Esophagus mucosa (tissue), 1 donor: ENCODE measurements around the gene AOAH. TPM values are rescaled to one million over a fixed set of nuclear protein-coding genes. Genes with fewer than 3 reads are reported as not detected.
"Not testable (repeated sequence)": the region's sequence is repeated elsewhere in the genome, so short reads cannot be mapped to it uniquely, and the experiment has no call there.

Experiments used
- ATAC-seq: fragments of 200-7000 bp; cut with Tn5 transposase; one replicate; pipeline ENCODE4 v1.9.1; 2020
- total RNA-seq: library from RNA; stranded (reverse); gene quantifications from one replicate; pipeline ENCODE4 v1.2.4, GENCODE V29; 2023
- donor health status: DM: yes; HTN: yes; CAD: no.

Gene AOAH
- total RNA-seq, 1 donor from 2014 or later, result 1.7 TPM

DNA sequence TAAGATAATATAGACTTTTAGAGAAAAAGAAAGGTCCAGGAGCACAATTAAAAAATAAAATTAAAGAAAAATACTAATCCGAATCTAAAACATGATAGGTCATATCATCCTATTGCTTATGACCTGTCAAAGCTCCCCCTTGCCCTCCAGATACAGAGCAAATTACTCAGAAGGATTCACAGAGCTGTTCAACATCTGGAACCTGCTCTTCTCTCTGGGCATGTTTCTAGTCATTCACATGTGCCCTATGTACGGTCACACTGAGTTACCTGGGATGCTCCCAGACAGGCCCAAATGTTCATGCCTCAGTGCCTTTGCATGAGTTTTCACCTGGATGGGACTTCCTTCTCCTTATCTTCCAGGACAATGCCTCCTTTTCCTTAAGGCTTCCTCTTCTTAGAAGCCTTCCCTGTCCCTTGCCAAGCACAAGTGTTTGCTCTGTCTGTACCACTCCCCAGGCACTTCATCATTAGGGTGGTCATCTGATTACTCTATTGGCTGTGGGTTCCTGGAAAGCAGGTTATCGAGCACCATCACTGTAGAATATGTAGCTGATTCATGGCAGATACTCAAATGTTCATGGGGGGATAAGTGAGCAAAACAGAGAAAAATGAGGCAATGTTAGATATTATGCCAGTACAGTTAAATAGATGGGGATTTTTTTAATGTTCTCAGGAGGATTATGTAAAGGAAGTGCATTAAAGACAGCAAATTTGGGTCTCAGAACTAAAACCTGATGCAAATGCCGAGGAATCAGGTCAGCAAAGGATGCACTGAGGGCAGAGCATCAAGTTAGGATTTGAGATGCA lies 12.0 kb upstream of the AOAH start:
- ATAC-seq, result no peak

DNA sequence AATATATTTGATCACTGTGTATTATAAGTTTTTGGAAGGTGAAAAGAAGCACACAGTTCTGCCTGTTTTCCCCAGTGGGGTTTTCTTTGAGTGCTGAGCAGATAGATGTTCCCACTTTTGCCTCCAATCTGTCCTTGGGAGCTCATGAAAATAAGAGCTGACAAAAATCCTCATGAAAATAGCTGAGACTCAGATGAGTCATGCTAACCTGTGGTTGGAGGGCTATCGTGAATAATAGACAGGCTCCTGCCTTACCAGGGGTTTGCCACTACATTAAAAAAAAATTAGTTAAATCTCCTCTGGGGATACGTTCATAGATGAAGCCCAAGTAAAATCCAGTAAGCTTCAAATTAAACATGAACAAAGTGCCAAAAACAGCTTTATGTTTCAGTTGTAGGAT lies 10.9 kb upstream of the AOAH start:
- no peak for ATAC-seq

DNA sequence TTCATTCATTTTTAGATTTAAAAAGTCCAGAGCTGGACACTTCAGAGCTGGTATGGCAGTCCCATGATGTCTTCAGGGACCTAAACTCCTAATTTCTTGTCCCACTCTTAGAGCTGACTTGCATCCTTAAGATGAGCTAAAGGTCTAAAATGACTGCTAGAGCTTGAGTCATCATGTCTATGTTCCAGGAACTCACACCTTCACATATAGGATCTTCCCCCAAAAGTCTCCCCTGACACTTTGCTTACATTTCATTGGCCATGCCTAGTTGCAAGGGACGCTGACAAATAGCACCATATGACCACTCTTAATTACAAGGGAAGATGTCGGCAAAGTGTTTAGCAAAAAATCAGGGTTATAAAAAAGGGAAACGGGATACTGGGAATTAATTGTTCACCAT lies 10.4 kb upstream of the AOAH start:
- ATAC-seq, result no peak

DNA sequence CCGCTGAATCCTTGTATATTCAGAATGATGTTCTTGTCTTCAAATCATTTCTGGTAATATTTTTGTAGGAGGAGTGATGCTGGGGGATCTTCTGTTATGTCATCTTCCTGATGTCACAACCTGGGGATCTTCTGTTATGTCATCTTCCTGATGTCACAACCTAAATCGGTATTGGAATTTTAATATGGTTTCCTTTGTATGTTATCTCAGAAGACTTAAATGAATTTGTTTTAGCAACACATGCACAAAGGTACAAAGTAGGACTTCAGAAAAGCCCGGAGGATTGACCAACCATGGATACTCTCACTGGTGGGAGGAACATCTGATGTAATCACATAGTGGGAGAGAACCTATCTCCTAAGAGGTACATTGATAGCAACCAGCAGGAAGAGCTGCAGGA lies 9.1 kb upstream of the AOAH start:
- no peak for ATAC-seq

DNA sequence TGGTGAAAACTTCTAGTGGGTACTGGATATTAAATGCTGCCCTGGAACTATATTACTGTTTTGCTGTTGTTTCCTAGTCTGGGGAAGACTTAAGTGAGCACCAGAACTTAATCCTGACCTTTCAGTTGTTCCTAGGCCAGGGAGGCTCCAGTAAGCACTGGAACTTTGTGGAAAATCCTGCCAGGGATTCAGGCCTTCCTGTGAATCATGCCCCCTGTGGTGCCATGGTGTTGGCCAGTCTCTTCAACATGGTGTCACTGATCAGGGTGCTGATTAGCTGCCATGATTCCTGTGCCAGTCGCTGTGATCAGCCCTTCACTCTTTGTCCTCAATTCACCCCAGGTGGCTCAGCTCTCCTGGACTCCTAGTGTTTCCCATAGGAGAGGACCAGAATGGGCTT lies 8.5 kb upstream of the AOAH start:
- no peak for ATAC-seq

DNA sequence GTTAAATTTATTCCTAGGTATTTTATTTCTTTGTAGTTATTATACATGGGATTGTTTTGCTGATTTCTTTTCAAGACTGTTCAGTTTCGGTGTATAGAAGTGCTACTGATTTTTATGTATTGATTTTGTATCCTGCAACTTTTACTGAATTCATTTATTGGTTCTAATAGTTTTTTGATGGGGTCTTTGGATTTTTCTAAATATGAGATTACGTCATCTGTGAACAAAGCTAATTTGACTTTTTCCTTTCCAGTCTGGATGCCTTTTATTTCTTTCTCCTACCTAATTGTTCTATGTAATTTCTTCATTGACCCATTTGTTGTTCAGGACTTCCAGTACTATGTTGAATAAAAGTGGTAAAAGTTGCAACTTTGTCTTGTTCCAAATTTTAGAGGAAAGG lies 5.8 kb upstream of the AOAH start:
- no peak for ATAC-seq

DNA sequence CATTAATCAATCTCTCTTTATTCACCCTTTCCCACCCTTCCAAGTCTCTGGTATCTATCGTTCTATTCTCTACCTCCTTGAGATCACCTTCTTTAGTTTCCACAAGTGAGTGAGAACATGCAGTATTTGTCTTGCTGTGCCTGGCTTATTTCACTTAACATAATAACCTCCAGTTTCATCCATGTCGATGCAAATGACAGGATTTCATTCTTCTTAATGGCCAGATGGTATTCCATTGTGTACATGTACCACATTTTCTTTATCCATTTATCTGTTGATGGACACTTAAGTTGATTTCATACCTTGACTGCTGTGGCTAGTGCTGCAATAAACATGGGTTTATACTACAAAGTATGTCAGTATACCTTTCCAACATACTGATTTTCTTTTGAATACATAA lies 3.8 kb upstream of the AOAH start:
- no peak for ATAC-seq

DNA sequence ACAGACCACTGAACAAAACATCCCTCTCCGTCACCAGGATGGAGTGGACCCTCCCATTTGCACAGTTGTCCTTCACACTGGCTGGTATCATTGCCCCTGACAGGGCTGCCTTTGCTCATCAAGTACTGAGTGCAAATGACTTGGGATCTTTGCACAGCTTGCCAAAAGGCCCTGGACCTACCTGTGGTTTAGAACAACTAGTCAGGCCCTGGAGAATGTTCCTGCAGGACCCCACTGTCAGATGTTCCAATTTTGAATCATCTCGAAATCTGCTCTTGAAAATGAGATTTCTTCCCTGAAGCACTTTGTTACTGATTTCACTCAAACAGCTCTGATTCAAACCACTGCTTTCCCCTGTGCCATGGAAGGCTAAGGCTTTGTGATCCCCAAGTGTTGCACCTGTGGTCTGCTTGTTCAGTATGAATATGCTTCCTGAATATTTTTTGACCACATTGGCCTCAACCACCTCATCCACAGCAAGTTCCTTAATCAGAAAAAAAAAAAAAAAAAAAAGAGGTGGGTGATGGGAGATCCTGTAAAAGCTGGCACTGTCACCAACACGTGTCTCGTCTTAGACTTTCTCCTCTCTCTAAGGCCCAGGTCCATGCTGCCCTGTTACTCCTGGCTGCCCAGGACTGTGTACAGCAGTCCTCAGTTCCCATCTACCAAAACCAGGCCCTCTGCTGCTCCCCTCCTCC lies 2.7 kb upstream of the AOAH start:
- no peak for ATAC-seq

DNA sequence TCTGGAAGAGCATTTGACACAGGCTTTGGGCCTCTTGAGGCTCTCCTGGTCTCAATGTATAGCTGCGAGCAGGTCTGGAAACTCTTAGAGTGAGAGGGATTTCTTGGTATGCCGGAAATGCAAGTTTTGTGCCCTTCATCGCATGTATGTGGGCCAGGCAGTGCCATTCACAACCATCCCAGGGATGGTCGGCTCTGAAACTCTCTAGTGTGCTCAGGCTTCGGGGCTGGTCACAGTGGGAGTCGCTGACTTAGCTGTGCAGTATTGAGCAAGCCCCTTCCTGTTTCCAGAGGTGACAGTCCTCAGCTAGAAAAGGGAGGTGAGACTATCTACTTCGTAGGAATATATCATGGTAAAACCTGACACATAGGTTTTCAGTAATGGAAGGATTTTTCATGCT lies 2.0 kb upstream of the AOAH start:
- ATAC-seq, result no peak

DNA sequence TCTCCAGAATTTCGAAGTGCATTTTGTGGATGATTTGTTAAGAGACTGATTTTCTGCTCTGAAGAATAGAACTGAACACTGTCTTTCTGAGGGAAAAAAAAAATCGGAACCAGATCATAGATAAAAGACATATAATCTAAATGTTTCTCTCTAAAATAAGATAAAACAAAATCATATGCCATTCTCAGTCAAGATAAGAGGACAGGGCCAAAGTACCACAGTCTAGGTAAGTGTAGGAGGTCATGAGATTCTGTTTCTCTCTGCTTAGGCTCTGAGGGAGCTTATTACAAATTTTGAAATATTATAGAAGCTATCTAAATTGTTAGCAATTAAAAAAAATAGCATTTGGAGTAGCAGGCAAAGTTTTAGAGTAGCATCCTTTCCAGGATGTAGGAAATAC lies 702 bp upstream of the AOAH start:
- ATAC-seq, result no peak

DNA sequence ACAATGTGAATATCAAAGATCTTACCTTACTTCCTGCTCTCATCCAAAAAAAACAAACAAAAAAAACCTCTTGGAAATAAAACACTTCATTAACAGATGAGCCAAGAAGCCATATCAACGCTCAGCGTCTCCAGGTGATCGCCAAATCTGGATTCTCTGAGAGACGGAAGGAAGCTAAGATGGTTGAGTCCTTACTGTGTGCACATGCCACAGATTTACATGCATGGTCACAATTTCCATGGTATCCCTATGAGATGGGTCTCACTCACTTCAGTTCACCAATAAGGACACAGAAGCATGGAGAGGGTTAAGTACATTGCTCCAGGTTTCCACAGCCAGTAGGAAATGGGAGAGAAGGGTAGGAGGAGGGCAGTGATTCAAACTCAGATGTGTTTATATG lies 1.0 kb downstream of the AOAH start:
- no peak for ATAC-seq

DNA sequence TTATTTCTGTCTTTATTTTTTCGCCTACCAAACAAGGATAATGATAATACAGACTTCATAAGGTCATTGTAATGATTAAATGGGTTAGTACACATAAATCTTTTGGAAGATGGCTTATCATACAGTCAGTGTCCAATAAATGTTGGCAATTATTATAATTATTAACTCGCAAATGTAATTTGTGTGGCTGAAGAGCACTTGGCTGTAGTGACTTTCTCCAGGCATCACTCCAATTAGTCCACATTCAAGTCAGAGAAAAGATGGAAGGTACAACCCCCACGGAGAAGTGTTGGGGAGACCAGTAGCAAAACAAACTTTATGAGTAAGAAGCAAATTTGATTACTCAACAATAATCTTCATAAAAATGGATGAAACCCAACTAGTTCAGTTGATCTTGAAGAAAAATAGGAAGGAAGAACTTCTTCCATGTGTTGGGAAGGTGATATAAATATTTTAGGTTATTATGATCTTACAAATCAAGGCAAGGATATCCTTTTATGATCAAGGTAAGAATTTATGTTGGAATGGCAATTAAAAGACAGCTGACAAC lies 5.1 kb downstream of the AOAH start:
- ATAC-seq, result no peak

DNA sequence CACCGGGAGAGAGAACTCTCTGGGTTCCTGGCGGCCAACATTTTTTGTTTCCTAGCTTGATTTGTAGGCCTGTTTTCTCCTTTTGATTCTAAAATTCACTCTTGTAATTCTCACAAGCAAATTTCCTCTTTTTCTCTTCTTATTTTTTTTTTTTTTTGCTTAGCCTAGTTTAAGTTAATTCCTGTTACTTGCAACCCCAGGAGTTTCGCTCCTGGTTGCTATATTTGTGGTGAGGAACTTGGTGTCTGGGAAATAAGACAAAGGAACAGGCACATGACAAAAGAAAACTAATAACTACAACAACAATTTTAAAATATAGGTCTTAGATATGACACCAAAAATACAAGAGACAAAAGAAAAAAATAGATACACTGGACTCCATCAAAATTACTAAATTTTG lies 6.7 kb downstream of the AOAH start:
- ATAC-seq, result no peak

DNA sequence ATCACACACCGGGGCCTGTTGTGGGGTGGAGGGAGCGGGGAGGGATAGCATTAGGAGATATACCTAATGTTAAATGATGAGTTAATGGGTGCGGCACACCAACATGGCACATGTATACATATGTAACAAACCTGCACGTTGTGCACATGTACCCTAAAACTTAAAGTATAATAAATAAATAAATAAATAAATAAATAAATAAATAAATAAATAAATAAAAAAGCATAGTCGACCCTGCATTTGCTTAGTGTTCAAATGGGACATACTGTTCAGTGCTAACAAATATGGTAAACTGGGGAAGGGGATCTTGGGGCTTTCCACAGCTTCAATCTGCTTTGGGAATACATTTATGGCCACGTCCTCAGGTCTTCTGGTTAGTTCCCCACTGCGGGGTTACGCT lies 7.5 kb downstream of the AOAH start:
- ATAC-seq, result not testable (repeated sequence)

DNA sequence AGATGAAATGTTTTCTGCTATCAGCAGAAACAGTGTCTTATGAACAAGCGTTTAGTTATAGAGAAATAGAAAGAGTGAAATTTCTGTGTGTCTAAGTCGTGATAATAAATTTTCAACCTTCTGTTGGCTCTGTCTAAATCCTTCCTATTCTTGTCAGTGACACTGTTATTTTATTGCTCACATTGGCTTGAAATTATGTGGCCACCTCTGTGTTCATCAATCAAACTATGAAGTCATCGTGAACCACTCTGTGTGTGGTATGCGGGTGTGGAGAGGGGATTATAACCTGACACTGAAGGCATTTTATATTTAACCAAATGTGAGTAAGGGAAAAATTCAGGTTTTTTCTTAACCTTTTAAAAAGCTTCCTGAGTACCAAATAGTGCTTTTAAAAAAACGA lies 12.3 kb downstream of the AOAH start:
- no peak for ATAC-seq

DNA sequence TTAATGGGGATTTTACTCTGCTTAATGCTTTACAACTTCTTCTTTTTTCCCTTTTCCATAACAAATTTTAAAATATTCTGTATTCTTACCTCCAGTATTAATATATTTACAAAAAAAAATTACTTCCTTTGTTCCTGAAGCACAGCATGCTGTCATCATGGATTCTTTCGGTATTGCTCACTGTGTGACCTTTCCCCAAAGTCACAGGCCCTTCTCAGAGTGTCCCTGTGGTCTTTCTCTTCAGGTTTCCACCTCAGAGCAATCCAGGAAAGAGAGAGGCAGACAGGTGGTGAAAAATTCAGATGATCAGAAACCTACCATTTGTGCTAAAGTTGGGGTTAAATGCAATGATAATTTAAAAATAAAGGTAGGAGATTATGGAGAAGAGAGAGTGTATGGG lies 13.0 kb downstream of the AOAH start:
- ATAC-seq, result no peak

DNA sequence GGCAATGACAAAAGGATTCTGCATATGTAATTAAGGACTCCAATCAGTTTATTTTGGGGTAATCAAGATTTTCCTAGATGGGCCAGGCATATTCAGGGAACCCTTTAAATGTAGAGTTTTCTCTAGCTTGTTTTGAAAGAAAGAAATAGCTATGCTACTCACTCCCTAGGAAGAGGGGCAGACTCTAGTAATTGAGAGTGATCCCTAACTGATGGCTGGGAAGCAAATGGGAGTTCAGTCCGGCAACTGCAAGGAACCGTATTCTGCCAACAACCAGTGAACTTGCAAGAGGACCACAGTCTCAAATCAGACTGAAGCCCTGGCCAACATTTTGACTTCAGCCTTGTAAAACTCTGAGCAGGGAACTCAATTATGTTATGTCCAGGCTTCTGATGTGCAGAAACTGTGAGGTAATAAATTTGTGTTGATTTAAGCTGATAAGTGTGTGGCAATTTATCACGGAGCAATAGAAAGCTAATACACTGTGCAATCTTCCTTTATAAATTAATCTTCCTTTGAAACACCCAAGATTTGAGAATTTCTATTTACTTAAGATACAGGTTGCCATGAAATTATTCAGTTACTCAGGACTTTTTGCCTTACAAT lies 14.0 kb downstream of the AOAH start:
- ATAC-seq, result no peak

DNA sequence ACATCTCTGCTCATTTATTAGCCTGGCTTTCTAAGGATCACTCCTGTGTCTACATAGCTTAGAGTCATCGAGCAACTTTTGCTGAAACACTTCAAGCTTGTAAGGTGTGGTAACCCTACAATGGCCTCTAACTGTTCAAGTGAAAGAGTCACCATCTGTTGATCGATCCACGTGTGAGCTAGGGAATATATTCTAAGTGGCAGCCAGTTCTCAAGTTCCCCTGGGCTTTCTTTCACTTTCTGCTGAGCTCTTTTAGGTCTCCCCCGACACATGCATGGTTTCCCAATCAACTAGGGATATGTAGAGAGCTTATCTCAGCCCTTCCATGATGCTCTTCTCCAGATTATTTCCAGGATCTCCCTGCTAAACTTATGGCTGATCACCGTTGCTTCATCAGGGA lies 15.5 kb downstream of the AOAH start:
- ATAC-seq, result no peak

DNA sequence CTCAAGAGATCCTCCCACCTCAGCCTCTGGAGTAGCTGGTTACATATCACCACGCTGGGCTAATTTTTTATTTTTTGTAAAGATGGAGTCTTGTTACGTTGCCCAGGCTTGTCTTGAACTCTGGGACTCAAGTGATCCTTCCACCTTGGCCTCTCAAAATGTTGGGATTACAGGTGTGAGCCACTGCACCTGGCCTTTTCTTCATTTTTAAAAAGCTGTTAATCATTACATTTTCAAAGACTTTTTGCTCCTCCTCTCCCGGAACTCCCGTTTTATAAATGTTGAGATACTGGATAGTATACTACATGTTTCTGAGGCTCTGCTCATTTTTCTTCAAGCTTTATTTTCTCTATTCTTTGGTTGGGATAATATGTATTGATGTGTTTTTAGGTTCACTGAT lies 16.4 kb downstream of the AOAH start:
- no peak for ATAC-seq

DNA sequence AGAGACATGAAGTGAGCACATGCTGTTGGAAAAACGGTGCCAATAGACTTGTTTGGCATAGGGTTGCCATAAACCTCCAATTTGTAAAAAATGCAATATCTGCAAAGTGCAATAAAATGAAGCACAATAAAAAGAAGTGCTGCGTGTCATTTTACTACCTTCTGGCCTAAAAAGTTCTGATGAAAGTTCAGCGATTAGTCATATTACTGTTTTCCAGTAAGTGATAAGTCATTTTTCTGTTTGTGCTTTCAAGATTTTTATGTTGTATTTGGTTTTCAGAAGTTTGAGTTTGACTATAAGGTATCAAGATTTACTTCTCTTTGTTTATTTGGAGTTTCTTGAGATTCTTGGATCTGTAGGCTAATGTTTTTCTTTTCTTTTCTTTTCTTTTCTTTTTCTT lies 16.8 kb downstream of the AOAH start:
- ATAC-seq, result no peak

DNA sequence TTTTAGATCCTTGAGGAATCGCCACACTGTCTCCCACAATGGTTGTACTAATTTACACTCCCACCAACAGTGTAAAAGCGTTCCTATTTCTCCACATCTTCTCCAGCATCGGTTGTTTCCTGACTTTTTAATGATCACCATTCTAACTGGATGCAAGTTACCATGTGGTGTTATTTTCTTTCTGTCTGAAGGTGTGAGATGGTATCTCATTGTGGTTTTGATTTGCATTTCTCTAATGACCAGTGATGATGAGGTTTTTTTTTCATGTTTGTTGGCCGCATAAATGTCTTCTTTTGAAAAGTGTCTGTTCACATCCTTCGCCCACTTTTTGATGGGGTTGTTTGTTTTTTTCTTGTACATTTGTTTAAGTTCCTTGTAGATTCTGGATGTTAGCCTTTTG lies 20.4 kb downstream of the AOAH start:
- ATAC-seq, result not testable (repeated sequence)

DNA sequence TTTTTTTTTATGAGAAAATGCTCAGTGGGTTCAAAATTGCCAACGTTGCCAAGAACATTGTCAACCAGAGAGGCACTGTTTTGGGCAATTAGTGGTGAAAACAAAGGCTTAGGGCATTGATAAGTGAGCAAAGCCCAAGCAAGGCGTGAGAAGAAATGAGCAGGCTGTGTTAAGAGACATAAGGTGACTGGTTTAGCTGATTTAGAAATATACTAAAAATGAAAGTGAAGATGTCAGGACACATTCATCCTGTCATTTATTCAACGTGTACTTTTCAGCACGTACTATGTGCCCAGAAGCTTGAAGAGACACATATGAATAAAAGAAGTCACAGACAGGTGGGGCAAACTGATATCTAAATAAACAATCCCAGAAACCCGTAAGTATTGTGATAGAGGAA lies 31.8 kb downstream of the AOAH start:
- no peak for ATAC-seq

DNA sequence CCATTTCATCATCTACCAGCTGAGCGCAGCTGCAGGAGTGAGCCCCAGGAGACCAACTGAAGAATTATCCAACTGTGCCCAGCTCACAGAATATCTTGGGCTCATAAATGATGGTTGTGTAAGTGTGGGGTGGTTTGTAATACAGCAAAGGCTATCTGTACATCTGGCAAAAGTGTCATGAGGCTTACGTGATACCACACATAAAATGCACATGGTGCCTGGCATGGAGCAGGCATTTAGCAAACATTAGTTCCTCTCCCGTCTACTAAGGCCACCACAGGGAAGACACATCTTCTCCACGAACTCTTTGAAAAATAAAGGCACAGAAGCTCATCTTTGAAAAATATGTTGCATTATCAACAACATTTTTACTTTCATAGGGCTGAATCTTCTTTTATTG lies 32.3 kb downstream of the AOAH start:
- no peak for ATAC-seq
